Measurements from ENCODE around the gene CREB3L2. TPM values are rescaled to one million over a fixed set of nuclear protein-coding genes. Genes with fewer than 3 reads are reported as not detected.

CREB3L2 gene
- total RNA-seq, 1 experiment from 2014 or later = 60.6 TPM

DNA sequence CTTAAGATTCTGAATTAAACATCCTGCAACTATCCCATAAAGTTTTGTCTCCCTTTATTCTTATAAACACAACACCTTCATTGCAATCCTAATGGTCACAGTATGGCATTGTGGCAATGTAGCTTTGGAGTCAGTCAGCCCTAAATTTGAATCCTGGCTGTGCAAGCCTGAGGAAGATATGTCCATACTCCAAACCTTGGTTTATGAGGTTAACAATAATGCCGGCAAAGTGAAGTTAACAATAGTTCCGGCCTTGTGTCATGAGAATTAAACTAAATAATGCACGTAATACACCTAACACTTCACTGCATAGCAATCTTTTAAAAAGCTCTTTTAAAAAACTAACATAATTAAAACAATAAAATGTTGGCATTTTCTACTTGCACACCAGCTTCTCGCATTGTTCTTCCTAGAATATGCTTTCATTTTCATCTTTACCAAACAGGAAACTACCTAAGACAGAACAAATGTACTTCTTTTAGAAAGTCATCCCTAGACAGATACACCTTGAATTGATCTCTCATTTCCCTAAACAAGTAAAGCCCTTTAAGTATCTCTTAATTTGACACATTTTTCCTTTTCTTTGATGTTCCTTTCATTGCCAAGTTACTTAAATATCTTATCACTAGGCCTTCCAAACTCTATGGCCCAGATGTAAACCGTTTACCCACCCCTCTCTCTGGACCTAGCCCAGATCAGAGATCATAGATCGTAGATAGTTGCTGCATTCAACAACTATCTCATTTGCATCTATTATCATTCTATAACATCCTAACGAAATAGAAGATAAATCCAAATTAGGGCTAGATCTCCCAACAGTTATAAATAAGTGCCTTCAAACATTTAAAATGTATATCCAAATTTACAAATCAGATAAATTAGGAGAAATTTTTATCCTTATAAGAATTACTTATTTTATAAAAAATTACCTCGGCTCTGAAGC is 66.7 kb downstream of the CREB3L2 start (continued):
- TF ChIP-seq, protein P1, sequence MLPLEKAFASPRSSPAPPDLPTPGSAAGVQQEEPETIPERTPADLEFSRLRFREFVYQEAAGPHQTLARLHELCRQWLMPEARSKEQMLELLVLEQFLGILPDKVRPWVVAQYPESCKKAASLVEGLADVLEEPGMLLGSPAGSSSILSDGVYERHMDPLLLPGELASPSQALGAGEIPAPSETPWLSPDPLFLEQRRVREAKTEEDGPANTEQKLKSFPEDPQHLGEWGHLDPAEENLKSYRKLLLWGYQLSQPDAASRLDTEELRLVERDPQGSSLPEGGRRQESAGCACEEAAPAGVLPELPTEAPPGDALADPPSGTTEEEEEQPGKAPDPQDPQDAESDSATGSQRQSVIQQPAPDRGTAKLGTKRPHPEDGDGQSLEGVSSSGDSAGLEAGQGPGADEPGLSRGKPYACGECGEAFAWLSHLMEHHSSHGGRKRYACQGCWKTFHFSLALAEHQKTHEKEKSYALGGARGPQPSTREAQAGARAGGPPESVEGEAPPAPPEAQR (CRISPR knock-in tag; IDR thresholded peaks at IDR 0.05) = no peak
- TF ChIP-seq ZBTB21 (CRISPR knock-in tag; IDR thresholded peaks at IDR 0.05; ENCODE audit: borderline replicate concordance) (no peak), OVOL2 (CRISPR knock-in tag; IDR thresholded peaks at IDR 0.05; ENCODE audit: borderline replicate concordance) (no peak)
- TF ChIP-seq, protein P2, sequence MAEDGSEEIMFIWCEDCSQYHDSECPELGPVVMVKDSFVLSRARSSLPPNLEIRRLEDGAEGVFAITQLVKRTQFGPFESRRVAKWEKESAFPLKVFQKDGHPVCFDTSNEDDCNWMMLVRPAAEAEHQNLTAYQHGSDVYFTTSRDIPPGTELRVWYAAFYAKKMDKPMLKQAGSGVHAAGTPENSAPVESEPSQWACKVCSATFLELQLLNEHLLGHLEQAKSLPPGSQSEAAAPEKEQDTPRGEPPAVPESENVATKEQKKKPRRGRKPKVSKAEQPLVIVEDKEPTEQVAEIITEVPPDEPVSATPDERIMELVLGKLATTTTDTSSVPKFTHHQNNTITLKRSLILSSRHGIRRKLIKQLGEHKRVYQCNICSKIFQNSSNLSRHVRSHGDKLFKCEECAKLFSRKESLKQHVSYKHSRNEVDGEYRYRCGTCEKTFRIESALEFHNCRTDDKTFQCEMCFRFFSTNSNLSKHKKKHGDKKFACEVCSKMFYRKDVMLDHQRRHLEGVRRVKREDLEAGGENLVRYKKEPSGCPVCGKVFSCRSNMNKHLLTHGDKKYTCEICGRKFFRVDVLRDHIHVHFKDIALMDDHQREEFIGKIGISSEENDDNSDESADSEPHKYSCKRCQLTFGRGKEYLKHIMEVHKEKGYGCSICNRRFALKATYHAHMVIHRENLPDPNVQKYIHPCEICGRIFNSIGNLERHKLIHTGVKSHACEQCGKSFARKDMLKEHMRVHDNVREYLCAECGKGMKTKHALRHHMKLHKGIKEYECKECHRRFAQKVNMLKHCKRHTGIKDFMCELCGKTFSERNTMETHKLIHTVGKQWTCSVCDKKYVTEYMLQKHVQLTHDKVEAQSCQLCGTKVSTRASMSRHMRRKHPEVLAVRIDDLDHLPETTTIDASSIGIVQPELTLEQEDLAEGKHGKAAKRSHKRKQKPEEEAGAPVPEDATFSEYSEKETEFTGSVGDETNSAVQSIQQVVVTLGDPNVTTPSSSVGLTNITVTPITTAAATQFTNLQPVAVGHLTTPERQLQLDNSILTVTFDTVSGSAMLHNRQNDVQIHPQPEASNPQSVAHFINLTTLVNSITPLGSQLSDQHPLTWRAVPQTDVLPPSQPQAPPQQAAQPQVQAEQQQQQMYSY (CRISPR knock-in tag; IDR thresholded peaks at IDR 0.05) = no peak
- TF ChIP-seq, protein P3, sequence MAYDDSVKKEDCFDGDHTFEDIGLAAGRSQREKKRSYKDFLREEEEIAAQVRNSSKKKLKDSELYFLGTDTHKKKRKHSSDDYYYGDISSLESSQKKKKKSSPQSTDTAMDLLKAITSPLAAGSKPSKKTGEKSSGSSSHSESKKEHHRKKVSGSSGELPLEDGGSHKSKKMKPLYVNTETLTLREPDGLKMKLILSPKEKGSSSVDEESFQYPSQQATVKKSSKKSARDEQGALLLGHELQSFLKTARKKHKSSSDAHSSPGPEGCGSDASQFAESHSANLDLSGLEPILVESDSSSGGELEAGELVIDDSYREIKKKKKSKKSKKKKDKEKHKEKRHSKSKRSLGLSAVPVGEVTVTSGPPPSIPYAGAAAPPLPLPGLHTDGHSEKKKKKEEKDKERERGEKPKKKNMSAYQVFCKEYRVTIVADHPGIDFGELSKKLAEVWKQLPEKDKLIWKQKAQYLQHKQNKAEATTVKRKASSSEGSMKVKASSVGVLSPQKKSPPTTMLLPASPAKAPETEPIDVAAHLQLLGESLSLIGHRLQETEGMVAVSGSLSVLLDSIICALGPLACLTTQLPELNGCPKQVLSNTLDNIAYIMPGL (CRISPR knock-in tag; IDR thresholded peaks at IDR 0.05) = no peak

DNA sequence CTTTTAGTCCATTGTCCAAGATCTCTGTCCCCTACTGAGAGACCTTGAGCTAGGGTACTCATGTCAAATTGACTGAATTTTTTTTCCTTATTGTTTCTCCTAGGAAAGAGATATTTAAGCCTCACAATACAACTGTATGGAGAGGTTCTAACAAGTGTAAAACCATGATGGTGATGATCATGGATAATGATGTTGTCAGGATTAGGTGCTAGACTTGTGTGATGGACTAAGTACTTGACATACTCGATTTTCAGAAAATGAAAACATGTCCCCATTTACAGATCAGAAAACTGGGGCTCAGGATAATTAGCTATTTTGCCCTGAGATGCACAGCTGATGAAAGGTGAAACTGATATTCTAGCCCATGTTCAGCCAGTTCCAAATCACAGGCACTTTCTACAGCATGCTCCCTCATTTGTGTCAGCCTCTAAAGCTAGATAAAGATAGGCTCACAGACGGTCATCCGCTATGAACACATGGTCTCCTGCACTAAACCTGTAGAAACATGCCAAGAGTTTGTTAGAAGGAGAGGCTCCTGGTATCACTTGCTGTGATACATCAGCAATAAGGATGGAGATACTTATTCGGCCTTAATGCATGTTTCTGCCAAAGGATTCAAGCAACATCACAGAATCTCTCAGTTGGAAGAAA is 67.6 kb downstream of the CREB3L2 start:
- Mint-ChIP-seq H3K27ac (no peak overlapping the region), H3K27me3 (ENCODE audit: low read depth) (no peaks in the 10 kb centered on the region), H3K9me3 (no peaks in the 10 kb centered on the region), H3K4me3 (no peak overlapping the region), H3K36me3 (no peaks in the 10 kb centered on the region), H3K4me1 (peaks cover 53% of the 10 kb centered on the region)
- ATAC-seq = no peak
- CTCF ChIA-PET = no interaction called here
- POLR2A ChIA-PET = no interaction called here
- no peak for DNase-seq (ENCODE audit: low spot score)
- TF ChIP-seq, protein P4, sequence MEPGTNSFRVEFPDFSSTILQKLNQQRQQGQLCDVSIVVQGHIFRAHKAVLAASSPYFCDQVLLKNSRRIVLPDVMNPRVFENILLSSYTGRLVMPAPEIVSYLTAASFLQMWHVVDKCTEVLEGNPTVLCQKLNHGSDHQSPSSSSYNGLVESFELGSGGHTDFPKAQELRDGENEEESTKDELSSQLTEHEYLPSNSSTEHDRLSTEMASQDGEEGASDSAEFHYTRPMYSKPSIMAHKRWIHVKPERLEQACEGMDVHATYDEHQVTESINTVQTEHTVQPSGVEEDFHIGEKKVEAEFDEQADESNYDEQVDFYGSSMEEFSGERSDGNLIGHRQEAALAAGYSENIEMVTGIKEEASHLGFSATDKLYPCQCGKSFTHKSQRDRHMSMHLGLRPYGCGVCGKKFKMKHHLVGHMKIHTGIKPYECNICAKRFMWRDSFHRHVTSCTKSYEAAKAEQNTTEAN (CRISPR knock-in tag; IDR thresholded peaks at IDR 0.05) = no peak
- TF ChIP-seq, protein P5, sequence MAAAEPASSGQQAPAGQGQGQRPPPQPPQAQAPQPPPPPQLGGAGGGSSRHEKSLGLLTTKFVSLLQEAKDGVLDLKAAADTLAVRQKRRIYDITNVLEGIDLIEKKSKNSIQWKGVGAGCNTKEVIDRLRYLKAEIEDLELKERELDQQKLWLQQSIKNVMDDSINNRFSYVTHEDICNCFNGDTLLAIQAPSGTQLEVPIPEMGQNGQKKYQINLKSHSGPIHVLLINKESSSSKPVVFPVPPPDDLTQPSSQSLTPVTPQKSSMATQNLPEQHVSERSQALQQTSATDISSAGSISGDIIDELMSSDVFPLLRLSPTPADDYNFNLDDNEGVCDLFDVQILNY (CRISPR knock-in tag; IDR thresholded peaks at IDR 0.05) = no peak
- TF ChIP-seq OVOL2 (CRISPR knock-in tag; IDR thresholded peaks at IDR 0.05; ENCODE audit: borderline replicate concordance) (no peak), ZNF396 (CRISPR knock-in tag; IDR thresholded peaks at IDR 0.05; ENCODE audit: borderline replicate concordance) (no peak), ZNF263 (CRISPR knock-in tag; IDR thresholded peaks at IDR 0.05; ENCODE audit: low read depth) (no peak), NFYB (CRISPR knock-in tag; conservative IDR thresholded peaks at IDR 0.05; ENCODE audit: low read depth) (no peak), ZNF219 (CRISPR knock-in tag; IDR thresholded peaks at IDR 0.05; ENCODE audit: borderline replicate concordance) (no peak), SMAD4 (CRISPR knock-in tag; IDR thresholded peaks at IDR 0.05) (no peak), ZNF121 (CRISPR knock-in tag; IDR thresholded peaks at IDR 0.05) (no peak), MXD4 (CRISPR knock-in tag; IDR thresholded peaks at IDR 0.05; ENCODE audit: borderline replicate concordance) (no peak), ZNF317 (CRISPR knock-in tag; IDR thresholded peaks at IDR 0.05; ENCODE audit: borderline replicate concordance, low read depth) (no peak)
- TF ChIP-seq, protein P6, sequence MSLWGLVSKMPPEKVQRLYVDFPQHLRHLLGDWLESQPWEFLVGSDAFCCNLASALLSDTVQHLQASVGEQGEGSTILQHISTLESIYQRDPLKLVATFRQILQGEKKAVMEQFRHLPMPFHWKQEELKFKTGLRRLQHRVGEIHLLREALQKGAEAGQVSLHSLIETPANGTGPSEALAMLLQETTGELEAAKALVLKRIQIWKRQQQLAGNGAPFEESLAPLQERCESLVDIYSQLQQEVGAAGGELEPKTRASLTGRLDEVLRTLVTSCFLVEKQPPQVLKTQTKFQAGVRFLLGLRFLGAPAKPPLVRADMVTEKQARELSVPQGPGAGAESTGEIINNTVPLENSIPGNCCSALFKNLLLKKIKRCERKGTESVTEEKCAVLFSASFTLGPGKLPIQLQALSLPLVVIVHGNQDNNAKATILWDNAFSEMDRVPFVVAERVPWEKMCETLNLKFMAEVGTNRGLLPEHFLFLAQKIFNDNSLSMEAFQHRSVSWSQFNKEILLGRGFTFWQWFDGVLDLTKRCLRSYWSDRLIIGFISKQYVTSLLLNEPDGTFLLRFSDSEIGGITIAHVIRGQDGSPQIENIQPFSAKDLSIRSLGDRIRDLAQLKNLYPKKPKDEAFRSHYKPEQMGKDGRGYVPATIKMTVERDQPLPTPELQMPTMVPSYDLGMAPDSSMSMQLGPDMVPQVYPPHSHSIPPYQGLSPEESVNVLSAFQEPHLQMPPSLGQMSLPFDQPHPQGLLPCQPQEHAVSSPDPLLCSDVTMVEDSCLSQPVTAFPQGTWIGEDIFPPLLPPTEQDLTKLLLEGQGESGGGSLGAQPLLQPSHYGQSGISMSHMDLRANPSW (CRISPR knock-in tag; conservative IDR thresholded peaks at IDR 0.05; ENCODE audit: low read depth) = no peak
- TF ChIP-seq, protein P7, sequence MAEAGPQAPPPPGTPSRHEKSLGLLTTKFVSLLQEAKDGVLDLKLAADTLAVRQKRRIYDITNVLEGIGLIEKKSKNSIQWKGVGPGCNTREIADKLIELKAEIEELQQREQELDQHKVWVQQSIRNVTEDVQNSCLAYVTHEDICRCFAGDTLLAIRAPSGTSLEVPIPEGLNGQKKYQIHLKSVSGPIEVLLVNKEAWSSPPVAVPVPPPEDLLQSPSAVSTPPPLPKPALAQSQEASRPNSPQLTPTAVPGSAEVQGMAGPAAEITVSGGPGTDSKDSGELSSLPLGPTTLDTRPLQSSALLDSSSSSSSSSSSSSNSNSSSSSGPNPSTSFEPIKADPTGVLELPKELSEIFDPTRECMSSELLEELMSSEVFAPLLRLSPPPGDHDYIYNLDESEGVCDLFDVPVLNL (CRISPR knock-in tag; IDR thresholded peaks at IDR 0.05; ENCODE audit: borderline replicate concordance, low read depth) = no peak
